ENCODE data around the gene EPS8.

EPS8 gene

DNA sequence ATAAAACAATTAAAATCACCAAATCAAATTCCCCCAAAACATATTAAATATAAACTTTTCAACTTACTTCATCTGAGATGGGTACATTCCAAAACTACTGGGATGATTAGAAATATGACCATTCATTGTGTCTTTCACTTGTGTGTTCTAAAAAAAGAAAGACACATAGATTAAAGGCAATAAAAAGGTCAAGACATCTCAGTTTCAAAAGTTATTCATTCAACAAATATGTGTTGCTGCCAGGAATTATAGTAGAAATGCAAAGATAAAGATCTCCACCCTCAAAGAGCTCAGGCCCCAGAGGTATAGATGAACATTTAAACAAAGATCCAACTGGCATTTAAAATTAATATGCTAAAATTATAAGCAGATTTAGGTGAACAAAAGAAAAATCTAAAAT is 106.4 kb downstream of the EPS8 start:
- Histone ChIP-seq H3K9me3 (no peaks in the 10 kb centered on the region), H3K4me3 (no peak overlapping the region), H3K27me3 (no peaks in the 10 kb centered on the region), H3K4me1 (peaks cover 0 to 57% (median 4%) of the 10 kb centered on the region in 4 donors), H3K36me3 (peaks cover 0 to 4% (median 0%) of the 10 kb centered on the region in 3 donors), H3K27ac (no peak overlapping the region)
- intact Hi-C loops (cut with DNase I; ENCODE audit: low total_unique reads) = no loop called here
- DNase-seq = no peak
- TF ChIP-seq, protein P1, sequence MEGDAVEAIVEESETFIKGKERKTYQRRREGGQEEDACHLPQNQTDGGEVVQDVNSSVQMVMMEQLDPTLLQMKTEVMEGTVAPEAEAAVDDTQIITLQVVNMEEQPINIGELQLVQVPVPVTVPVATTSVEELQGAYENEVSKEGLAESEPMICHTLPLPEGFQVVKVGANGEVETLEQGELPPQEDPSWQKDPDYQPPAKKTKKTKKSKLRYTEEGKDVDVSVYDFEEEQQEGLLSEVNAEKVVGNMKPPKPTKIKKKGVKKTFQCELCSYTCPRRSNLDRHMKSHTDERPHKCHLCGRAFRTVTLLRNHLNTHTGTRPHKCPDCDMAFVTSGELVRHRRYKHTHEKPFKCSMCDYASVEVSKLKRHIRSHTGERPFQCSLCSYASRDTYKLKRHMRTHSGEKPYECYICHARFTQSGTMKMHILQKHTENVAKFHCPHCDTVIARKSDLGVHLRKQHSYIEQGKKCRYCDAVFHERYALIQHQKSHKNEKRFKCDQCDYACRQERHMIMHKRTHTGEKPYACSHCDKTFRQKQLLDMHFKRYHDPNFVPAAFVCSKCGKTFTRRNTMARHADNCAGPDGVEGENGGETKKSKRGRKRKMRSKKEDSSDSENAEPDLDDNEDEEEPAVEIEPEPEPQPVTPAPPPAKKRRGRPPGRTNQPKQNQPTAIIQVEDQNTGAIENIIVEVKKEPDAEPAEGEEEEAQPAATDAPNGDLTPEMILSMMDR (IDR thresholded peaks at IDR 0.05) = no peak

DNA sequence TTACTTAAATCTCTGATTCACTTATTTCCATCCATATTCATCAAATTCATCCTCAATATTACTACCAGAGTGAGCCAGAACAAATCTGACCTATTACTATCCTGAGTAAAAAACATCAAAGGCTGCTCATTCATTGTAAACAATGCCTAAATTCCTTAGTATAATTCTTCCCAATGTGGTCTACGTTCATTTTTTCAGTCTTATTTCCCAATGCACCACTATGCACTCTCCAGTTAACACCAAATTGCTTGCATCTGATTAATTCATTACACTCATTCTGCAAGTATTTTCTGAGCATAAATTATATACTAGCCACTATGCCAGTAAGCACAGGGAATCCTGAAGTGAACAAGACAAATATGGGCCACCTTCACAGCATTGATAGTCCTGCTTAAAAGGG is 110.0 kb downstream of the EPS8 start:
- Histone ChIP-seq H3K27ac (no peak overlapping the region), H3K36me3 (peaks cover 0 to 4% (median 0%) of the 10 kb centered on the region in 3 donors), H3K4me1 (peaks cover 0 to 38% (median 0%) of the 10 kb centered on the region in 4 donors), H3K4me3 (no peak overlapping the region), H3K27me3 (no peaks in the 10 kb centered on the region), H3K9me3 (no peaks in the 10 kb centered on the region)
- no peak for DNase-seq
- intact Hi-C loops (cut with DNase I; ENCODE audit: low total_unique reads) = no loop called here
- TF ChIP-seq, protein P1 (IDR thresholded peaks at IDR 0.05) = no peak

DNA sequence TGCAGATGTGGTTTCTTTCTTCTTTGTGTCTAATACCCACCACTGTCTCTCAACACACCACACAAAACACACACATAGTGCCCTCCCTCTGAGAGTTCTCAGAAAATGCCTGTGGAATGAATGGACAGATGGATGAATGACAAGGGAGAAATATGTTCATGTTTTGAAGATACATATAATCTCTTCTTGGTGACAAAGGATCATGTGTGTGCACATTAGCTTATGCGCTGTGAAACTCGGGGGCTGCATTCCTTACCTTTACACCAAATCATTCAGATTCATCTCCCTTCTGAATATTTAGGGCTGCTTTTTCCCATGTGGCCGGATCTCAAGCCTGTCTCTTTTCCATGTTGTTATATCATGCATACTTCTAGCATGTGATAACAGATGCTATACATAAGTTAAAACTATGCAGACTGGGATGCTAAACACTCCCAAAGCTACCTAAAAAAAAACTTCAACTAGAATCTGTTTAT is 111.4 kb downstream of the EPS8 start:
- intact Hi-C loops (cut with DNase I; ENCODE audit: low total_unique reads) = no loop called here
- peaks cover 0 to 50% (median 0%) of the 10 kb centered on the region in 4 donors for H3K4me1 ChIP-seq
- no peak overlapping the region for H3K27ac ChIP-seq
- H3K9me3 ChIP-seq = no peaks in the 10 kb centered on the region
- H3K36me3 ChIP-seq = peaks cover 0 to 4% (median 0%) of the 10 kb centered on the region in 3 donors
- H3K27me3 ChIP-seq = no peaks in the 10 kb centered on the region
- no peak overlapping the region for H3K4me3 ChIP-seq
- DNase-seq = no peak
- TF ChIP-seq, protein P1 (IDR thresholded peaks at IDR 0.05) = no peak

DNA sequence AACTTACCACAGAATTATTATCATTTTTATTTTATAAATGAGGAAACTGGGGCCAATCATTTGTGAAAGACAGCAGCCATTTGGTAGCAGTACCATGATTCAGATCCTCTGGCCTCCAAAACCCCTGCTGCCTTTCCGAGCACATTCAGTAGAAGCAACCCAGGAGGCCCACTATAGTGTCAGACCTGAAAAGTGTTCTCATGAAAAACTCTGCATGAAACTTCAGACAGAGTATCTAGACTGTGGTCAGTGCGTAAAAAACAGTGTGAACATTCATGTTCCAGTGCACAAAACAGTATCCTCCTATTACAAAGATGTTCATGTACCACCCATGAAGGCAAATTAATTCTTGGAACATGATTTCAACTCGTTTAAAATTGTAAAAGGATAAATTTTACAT is 112.0 kb downstream of the EPS8 start:
- peaks cover 0 to 4% (median 0%) of the 10 kb centered on the region in 3 donors for H3K36me3 ChIP-seq
- no peaks in the 10 kb centered on the region for H3K9me3 ChIP-seq
- peaks cover 0 to 49% (median 0%) of the 10 kb centered on the region in 4 donors for H3K4me1 ChIP-seq
- H3K27me3 ChIP-seq = no peaks in the 10 kb centered on the region
- DNase-seq = no peak
- TF ChIP-seq, protein P1 (IDR thresholded peaks at IDR 0.05) = no peak
- no peak overlapping the region for H3K4me3 ChIP-seq
- no peak overlapping the region for H3K27ac ChIP-seq
- intact Hi-C loops (cut with DNase I; ENCODE audit: low total_unique reads) = no loop called here

DNA sequence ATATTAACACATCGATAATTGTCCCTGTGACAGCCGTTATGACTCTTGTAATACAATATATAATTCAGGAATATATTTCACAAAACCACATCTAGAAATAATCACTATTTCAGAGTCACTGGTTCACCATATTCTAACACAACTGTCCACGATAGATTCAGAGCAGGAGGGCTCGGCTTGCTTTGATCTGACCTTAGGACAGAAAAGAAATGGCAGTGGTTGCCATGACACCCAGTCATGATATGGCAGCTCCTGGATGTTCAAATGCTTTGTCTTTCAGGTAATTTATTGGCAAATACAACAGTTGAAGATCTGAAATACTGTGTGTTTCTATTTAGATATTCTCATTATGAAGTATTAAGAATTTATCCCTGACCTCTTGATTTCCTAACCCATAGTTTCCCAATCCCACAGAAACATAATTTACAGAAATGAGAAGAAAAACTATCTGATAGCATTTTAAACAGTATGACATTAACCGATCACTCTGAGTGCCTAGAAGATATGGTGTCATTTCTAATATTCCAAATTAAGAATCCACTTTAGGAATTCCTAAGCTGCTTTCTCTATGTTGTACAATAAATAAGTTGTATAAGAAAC is 116.4 kb downstream of the EPS8 start:
- Histone ChIP-seq H3K27me3 (no peaks in the 10 kb centered on the region), H3K4me1 (peaks cover 0 to 72% (median 7%) of the 10 kb centered on the region in 4 donors), H3K27ac (no peak overlapping the region), H3K9me3 (no peaks in the 10 kb centered on the region), H3K4me3 (no peak overlapping the region), H3K36me3 (peaks cover 0 to 8% (median 0%) of the 10 kb centered on the region in 3 donors)
- intact Hi-C loops (cut with DNase I; ENCODE audit: low total_unique reads) = no loop called here
- DNase-seq = no peak
- TF ChIP-seq, protein P1 (IDR thresholded peaks at IDR 0.05) = no peak
